ENCODE measurements around the gene KCNAB3. TPM values are rescaled to one million over a fixed set of nuclear protein-coding genes. Genes with fewer than 3 reads are reported as not detected.

The KCNAB3 gene
- polyA plus RNA-seq, 1 donor = 4.6 TPM

- DNase-seq (ENCODE audit: low read depth) = no peak
These were observed 26.2 kb downstream of the KCNAB3 start for GRCh38 chr17:7903154-7904103.

- DNase-seq (ENCODE audit: low read depth) = no peak
These were observed 31.9 kb downstream of the KCNAB3 start for GRCh38 chr17:7897773-7898172.

GRCh38 chr17:7897090-7897489, 32.6 kb downstream of the KCNAB3 start:
- DNase-seq (ENCODE audit: low read depth) = no peak

DNA sequence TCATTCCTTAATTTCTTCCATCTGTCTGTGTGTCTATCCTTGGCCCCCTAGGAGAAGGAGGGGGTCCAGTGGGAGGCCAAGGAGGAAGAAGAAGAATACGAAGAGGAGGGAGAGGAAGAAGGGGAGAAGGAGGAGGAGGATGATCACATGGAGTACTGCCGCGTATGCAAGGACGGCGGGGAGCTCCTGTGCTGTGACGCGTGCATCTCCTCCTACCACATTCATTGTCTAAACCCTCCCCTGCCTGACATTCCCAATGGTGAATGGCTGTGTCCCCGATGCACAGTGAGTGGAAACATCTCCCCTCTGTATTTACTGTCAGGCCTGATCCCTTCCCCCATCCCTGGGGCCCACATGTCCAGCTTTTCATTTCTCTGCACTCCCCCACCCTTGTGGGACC, 34.8 kb downstream of the KCNAB3 start:
- no peak for DNase-seq (ENCODE audit: low read depth)

DNA sequence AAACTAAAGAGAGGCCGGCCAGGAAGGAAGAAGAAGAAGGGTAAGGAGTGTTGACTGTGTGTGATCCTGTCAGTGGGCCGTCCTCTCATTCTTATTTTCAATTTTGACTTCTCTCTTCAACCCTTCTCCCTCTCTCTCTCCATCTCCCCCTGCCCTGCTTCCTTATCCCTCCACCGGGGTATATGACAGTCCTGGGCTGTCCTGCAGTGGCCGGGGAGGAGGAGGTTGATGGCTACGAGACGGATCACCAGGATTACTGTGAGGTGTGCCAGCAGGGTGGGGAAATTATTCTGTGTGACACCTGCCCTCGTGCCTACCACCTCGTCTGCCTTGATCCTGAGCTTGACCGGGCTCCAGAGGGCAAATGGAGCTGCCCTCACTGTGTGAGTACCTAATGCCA, 35.4 kb downstream of the KCNAB3 start:
- no peak for DNase-seq (ENCODE audit: low read depth)

DNA sequence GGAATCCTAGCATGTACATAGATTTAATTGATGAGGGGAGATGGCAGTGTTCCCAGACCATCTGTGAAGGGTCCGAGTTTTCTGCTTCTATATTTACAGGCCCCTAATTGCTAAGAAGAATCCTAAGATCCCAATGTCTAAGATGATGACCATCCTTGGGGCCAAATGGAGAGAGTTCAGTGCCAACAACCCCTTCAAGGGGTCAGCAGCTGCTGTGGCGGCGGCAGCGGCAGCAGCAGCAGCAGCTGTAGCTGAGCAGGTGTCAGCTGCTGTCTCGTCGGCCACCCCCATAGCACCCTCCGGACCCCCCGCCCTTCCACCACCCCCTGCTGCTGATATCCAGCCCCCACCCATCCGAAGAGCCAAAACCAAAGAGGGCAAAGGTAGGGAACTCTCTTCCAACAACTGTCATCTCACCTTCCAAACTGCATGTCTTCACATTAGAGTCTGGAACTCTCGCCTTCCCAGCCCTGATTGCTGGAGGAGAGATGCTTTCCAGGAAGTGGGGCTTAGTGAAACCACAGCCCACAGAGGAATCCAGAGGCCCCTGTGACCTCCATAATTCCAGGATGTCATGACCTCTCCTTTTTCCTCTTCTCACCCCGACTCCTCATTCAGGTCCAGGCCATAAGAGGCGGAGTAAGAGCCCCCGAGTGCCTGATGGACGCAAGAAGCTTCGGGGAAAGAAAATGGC, 36.3 kb downstream of the KCNAB3 start:
- no peak for DNase-seq (ENCODE audit: low read depth)

DNA sequence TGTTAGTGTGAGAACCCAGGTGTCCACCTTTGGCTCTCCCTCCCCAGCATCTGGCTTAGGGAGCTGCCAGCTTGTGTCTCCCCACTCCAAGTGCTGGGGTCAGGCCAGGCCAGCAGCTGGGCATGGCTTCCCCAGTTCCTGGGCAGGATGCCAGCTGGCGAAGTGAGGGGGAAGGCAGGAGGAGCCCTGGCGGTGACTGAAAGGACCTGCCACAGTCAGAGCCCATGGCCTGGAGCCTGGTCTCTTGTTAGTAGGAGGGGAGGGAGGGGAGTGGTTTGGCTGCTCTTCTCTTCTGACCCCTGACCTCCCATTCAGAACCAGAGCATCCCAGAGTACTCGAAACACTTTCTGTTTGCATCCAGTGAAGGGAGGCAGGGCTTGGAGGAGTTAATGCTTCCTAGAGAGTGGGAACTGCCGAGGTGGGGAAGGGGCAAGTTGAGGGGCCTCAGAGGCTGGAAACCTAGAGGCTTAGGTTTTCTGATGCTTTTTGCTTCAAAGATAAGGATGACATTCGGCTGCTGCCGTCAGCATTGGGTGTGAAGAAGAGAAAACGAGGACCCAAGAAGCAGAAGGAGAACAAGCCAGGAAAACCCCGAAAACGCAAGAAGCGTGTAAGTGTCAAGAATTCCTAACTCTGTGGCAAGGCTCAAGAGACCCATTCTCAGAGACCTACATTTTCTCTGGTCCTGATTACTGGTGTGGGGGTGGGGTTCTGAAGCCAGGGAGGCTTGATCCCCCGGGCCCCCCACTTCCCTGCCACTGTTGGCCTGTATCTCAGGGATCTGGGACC, 40.3 kb downstream of the KCNAB3 start:
- no peak for DNase-seq (ENCODE audit: low read depth)

DNA sequence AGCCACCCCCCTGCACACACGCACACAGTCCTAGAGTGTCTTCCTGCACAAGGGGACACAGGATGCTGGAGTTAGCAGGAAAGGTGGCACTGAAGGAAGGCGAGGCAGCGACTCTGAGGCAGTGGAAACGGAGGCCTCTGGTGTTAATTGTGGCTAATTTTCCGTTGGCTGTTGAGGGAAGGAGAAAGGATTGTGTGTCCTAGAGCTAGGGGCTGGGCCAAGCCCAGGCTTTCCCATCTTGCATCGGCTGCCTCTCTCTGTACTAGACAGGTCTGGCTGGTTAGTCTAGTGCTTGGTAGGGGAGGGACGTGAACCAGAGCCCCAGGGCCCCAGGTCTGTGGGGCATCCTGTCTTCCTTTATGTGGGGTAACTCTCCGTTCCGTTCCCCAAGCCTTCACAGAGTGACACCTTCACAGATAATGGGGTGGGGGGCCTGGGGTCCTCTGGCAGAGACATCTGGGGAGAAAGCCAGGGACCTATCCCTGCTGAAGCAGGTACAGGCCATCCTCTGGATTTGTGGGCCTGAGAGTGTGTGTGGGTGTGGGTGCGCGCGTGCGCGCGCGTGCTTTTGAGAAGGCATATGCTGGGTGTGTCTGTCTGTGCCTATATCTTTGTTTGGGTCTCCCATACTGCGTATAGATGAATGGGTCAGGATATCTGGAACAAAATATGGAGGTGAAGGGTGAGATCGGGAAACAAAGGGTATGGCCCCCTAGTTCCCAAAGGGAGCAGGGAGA, 41.3 kb downstream of the KCNAB3 start, which contains the start of gene CHD3:
TSS of gene CHD3 (plus strand) at position 606 of the 737 bp plus-strand sequence. CDS start 212 bp downstream, outside the sequence.
- no peak for DNase-seq (ENCODE audit: low read depth)

DNA sequence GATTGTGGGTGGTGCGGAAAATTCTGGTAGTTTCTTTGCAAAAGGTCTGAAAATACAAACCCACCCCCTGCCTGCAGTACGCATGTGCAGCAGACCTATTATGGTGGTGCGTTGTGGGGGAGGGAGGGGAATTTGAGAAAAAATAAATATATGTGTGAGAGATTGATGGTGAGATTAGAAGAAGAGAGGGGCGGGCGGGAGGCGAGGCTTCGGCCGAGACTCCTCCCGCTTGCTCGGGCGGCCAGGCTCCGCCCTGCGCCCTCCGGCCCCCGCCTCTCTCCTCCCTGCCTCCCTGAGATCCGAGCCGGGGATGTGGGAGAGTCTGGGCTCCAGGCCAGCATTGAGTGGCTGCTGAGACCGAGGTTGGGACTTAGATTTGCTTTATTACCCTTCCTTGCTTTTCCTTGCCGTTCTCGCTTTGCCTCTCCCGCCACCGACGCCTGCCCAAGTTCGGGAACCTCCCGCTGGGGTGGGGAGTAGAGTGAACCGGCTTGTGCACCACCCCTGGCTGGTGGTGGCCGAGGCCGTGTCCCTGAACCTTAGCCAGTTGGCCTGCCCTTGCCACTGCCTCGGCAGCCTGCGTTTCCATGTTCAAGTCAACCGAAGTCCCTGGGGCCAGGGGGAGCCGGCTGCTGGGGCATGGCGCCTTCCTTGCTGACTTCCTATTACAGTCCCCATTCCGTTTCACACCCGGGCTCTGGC, 42.0 kb downstream of the KCNAB3 start:
- DNase-seq (ENCODE audit: low read depth) = peak; percentile 94

DNA sequence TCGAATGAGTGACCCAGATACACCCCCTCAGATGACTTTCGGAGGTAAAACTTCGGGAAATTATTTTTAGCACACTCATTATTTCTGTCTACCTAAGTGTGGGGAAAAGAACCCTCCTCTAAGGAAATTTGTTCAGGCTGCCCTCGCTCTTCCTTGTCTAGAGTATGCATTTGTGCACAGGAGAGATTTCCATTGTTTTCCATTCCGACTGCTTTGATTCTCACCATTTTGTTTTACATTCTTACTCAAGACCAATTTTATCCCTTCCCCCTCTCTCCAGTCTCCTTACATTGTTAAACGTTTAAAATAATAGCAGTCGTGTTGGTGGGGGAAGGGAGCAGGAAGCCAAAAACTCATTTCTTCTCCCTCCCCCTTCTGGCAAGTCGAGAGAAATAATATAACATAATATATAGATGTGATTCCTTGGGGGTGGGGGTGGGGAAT, 42.6 kb downstream of the KCNAB3 start:
- no peak for DNase-seq (ENCODE audit: low read depth)

- no peak for DNase-seq (ENCODE audit: low read depth)
These were observed 43.2 kb downstream of the KCNAB3 start for GRCh38 chr17:7886227-7887037.

DNA sequence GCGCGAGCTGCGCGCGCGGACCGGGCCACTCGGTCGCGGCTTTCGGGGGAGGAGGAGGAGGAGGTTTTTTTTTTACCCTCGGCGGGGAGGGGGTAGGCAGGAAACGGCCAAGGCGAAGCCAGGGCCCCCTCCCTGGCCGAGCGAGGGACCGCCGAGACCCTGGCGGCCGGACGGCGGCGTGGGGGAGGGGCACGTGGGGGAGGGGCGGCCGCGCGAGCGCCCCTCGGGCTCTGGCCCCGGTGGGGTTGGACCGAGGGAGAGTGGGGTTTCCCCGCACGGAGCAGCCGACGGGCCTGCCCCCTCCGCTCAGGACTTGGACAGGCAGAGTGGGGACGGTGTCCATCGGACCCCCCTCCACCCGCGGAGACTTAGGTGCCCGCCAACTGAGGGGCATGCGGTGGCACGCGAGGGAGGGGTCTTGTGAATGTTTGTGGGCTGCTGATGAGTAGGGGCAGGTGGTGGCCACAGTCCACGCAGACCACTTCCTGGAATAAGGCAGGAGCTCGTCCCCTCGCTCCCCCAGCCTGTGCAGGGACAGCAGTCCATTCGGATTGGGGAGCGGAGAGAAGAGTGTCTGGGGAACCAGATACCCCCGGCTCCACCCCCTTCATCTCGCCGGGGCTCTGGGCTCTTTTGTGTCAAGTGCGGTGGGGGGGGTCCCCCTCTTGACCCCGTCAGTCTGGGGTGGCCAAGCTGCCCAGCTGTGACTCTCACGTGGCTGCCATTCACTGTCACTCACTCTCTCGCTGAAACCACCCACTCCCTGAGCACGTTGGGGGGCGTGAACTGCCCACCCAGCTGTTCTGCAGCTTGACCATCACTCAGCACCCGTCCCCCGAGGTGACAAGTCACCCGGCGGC, 44.1 kb downstream of the KCNAB3 start:
- DNase-seq (ENCODE audit: low read depth) = no peak

DNA sequence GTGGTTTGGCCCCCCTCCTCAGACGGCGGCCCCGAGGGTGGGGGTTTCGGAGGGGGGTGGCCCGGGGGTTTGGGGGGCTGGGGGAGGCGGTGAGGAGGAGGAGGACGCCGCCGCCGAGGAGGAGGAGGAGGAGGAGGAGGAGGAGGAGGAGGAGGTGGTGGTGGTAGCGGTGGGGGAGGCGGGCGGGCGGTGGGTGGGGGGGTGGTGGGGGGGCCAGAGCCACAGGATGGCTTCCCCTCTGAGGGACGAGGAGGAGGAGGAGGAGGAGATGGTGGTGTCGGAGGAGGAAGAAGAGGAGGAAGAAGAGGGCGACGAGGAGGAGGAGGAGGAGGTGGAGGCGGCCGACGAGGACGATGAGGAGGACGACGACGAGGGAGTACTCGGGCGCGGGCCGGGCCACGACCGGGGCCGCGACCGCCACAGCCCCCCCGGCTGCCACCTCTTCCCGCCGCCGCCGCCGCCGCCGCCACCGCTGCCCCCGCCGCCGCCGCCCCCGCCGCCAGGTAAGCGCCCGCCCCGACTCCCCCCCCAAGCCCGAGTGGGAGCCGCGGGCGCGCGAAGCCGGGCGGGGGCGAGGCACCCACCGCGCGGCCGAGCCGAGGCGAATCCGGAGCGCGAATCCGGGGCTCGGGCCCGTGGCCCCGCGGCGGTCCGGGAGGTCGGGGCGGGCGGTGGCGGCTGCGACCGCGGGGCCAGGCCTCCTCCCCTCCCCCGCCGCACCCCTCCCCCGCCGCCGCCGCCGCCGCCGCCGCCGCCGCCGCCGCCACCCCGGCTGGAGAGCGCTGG, 44.9 kb downstream of the KCNAB3 start:
- no peak for DNase-seq (ENCODE audit: low read depth)

DNA sequence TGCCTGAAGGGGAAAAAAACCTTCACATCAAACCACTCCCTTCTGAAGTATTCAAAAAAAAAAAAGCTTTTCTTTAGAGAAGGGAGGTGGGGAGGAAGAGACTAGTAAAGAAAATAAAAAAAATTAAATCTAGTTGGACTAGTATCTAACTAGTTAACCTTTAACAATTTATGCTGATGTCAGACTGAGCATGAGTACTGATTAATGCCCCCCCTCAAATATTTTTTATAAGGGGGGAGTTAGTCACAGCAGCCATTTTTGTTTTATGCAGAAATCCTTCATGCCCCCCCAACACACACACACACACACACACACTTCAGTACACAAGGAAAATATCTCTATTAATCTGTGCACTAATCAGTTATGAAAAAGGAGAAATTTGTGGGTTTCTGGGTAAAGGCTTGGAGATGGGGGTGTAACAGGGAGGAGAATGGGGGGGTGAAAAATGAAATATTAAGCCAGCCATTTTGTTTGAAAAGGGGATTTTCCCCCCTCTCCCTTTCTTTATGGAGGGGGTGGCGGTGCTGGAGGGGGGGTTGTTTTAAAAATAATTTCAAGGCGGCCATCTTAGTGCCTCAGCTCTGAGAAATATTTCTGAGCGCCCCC, 45.8 kb downstream of the KCNAB3 start:
- no peak for DNase-seq (ENCODE audit: low read depth)

GRCh38 chr17:7882629-7883028, 47.0 kb downstream of the KCNAB3 start:
- DNase-seq (ENCODE audit: low read depth) = no peak

- no peak for DNase-seq (ENCODE audit: low read depth)
These were observed 47.6 kb downstream of the KCNAB3 start for GRCh38 chr17:7882068-7882467.

DNA sequence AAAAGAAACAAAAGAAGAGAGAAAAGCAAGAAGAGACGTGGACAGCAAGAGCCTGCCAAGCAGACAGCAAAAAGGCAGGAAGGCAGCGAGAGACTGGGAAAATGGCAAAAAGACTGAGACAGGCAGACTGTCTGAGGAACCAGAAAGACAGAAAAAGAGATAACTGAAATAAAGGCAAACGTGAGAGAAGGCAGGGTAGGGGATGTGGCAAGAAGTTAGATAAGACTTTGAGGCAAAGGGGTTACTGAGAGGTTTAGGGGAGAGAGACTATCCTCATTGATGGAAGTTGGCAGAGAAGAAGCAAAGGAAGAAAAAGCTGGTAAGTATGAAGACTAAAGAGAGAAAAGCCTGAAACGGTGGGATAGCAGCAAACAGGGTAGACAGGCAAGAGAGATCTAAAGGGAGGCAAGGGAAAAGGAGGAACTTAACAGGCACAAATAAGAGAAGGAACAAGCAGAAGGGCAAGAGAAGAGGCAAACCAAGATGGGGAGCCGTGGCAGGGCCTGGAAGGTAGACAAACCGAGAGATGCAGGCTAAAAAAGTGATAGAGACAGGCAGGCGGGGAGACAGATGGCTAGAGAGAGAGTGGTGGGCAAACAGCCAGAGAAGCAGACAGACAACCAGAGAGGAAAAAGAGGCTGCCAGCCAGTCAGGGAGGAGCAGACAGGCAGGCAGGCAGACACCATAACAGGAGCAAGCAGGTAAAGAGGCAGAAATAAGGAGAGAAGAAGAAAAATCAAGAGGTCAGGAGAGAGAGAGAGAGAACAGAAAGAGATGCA, 48.2 kb downstream of the KCNAB3 start:
- DNase-seq (ENCODE audit: low read depth) = no peak
